ENCODE data around the gene RBM33. TPM values are rescaled to one million over a fixed set of nuclear protein-coding genes. Genes with fewer than 3 reads are reported as not detected.

RBM33 gene
- polyA plus RNA-seq, 1 donor: 44.2 TPM

GRCh38 chr7:155794196-155794595, 149.7 kb downstream of the RBM33 start:
- DNase-seq: no peak

GRCh38 chr7:155795401-155795800, 150.9 kb downstream of the RBM33 start:
- no peak for DNase-seq

- DNase-seq: no peak
Measured at GRCh38 chr7:155795951-155796350, 151.5 kb downstream of the RBM33 start.

- no peak for DNase-seq
Measured at GRCh38 chr7:155796381-155797261, 152.2 kb downstream of the RBM33 start.

GRCh38 chr7:155797262-155798250, 153.1 kb downstream of the RBM33 start:
- DNase-seq: no peak

GRCh38 chr7:155798673-155799439, 154.4 kb downstream of the RBM33 start:
- DNase-seq: no peak

- DNase-seq: no peak
Measured at GRCh38 chr7:155799514-155799913, 155.1 kb downstream of the RBM33 start.

- no peak for DNase-seq
Measured at GRCh38 chr7:155800301-155800700, 155.8 kb downstream of the RBM33 start.

- no peak for DNase-seq
Measured at GRCh38 chr7:155800741-155801267, 156.3 kb downstream of the RBM33 start.

- DNase-seq: no peak
Measured at GRCh38 chr7:155802291-155802690, 157.8 kb downstream of the RBM33 start.

GRCh38 chr7:155802906-155803417, 158.5 kb downstream of the RBM33 start:
- DNase-seq: no peak

GRCh38 chr7:155803418-155804376, 159.2 kb downstream of the RBM33 start:
- DNase-seq: no peak

GRCh38 chr7:155804431-155804831, 160.0 kb downstream of the RBM33 start:
- no peak for DNase-seq

GRCh38 chr7:155804897-155805825, 160.7 kb downstream of the RBM33 start:
- DNase-seq: no peak

- DNase-seq: no peak
Measured at GRCh38 chr7:155805826-155806095, 161.3 kb downstream of the RBM33 start.

- no peak for DNase-seq
Measured at GRCh38 chr7:155806096-155806871, 161.8 kb downstream of the RBM33 start.

GRCh38 chr7:155807065-155807671, 162.7 kb downstream of the RBM33 start:
- no peak for DNase-seq

Measured in left kidney (tissue), 2 donors.